Fibroblast of pulmonary artery (primary cell): ENCODE data around the gene FGF8.

Source experiments
- DNase-seq: peaks from one replicate; pipeline ENCODE4 v3.0.0-alpha.2; 2010; ENCODE audit warnings: low read depth
- H3K4me3 ChIP-seq: replicated peaks from 2 replicates; pipeline ENCODE4 v1.5.1; 2011; ENCODE audit warnings: low read depth, mild to moderate bottlenecking, control low read depth, low read length, moderate library complexity
- CTCF ChIP-seq: IDR thresholded peaks from 2 replicates; pipeline ENCODE4 v1.5.1; 2011; ENCODE audit warnings: mild to moderate bottlenecking, control low read depth, low read length, inconsistent platforms; ENCODE audit errors: missing control alignments

Gene FGF8, protein sequence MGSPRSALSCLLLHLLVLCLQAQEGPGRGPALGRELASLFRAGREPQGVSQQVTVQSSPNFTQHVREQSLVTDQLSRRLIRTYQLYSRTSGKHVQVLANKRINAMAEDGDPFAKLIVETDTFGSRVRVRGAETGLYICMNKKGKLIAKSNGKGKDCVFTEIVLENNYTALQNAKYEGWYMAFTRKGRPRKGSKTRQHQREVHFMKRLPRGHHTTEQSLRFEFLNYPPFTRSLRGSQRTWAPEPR

DNA sequence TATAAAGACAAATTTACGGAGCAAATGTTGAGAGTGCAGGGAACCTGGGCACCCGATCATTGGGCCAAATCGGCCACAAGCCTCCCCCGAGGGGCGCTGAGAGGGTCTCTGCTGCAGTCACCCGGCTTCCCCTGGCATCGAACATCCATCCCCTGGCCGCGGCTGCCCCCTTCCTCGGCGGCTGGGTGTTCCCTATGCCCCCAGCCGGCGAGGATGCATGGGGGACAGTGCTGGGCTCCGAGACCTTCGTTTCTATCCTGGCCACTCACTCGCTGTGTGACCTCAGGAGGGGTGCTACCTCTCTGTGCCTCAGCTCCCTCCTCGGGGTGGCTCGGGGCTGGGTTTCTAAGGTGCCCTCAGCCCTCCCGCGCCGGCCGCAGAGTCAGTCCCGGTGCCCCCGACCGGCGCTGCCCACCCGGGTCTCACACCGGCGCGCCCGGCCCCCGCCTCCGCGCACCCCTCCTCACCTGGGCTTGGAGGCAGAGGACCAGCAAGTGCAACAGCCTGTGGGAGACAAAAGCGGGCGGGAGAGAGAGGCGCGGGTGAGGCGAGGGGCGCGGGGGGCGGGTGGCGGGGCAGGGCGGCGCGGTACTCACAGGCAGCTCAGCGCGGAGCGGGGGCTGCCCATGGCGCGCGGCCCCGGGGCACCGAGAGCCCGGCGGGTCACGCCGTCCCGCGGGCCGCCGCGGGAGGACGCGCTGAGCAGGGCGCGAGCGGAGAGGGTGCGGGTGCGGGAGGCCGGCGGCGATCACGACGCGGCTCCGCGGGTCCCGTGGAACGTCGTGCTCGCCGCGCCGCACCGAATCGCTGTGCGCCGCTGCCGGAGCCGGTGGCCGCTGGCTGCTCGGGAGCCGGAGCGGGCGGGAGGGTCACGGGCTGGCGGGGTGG lies at the start of gene FGF8:
FGF8 (minus strand) TSS at position 842 of the 888 bp plus-strand sequence; CDS start at position 628, 214 bp downstream.
- DNase-seq: no peak
- no peak within 1 kb of the TSS for H3K4me3 ChIP-seq
- TF ChIP-seq CTCF: no peak

- no peak for DNase-seq
- no peak overlapping the region for H3K4me3 ChIP-seq
- no peak for TF ChIP-seq CTCF
Observed at GRCh38 chr10:101824736-101825135, 48.8 kb upstream of the FGF8 start.

- peak overlapping the region; percentile 54 for H3K4me3 ChIP-seq
- DNase-seq: no peak
- TF ChIP-seq CTCF: no peak
Observed at GRCh38 chr10:101818872-101819633, 43.1 kb upstream of the FGF8 start.

DNA sequence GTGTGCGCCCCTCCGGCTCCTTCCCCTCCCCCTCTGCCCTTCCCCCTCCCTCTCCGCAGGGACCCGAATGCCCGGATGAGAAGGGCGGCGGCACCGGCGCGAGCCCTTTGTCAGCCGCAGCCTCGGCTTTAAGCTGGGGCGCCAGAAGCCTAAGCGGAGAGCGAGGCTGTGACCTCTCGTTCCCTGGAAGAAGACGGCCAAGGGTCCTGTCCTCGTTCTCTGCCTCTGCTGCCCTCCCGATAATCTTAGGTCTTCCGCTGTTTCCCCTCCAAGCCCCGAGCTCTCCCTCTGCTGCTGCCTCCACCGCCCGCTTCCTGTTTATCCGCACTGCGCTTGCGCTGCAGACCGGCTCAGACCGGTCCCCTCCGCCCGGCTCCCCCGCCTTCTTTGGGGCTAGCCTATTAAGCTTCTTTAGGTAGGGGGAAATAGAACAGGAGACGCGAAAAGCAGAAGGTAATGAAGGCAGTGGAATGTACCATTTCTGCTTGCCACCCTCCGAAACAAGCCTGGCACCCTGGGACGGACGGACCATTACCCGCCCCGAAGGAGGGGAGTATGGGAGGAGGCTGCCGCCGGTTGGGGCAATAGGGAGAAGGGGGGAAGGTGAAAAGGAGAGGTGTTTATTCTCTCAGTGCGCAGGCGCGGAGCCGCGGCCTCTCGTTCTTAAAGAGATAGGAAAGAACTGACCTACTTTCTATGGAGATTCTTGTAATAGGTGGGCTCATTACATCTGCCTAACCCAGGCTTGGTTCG lies 42.4 kb upstream of the FGF8 start, which contains the start of gene OGA:
OGA (minus strand) TSS at position 326 of the 753 bp plus-strand sequence. CDS start 422 bp downstream, outside the sequence.
- TF ChIP-seq CTCF: no peak
- peak; percentile 100 for DNase-seq
- H3K4me3 ChIP-seq: peak within 1 kb of the TSS; percentile 77

DNA sequence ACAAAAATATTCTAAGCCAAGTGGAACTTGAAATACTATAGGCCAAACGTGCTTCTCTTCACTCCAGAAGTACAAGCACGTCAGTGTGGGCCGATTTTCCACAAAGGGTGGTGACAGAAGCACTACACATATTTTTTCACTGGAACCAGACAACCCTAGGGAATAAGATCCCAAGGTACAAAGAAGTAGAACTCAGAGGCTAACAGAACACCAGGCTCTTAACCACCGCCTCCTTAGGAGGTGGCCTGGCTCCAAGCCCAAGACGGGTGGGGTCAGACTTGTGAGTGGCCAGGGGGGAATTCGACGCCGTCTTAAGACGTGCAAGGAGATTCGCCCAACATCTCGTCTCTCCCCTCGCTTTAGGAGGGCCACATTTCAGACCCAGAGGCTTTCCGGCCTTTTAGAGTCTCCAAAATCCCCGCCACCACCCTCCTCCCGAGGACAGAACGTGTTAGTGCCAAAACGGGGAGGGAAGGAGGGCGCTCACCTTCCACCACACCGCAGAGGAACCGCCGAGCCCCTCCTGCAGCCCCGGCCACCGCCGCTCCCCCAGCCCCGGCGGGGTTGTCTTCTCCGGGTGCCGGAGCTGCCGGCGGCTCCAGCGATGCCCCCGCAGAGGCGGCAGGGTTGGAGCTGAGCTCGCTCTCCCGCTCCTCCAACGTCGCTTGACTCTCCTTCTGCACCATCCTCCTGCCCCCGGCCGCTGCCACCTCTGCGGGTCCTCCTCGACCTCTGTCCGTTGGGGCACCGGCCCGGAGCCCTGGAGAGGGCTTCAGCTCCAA lies 41.6 kb upstream of the FGF8 start:
- DNase-seq: peak; percentile 97
- no peak for TF ChIP-seq CTCF
- peak overlapping the region; percentile 77 for H3K4me3 ChIP-seq

GRCh38 chr10:101816913-101817336 lies 41.0 kb upstream of the FGF8 start:
- TF ChIP-seq CTCF: no peak
- H3K4me3 ChIP-seq: peak overlapping the region; percentile 77
- DNase-seq: no peak
